HuH-7.5 (cell line): ENCODE measurements around the gene FRMPD1.

Source experiments
- DNase-seq: peaks from one replicate; pipeline ENCODE4 v3.0.0; 2011; ENCODE audit warnings: low spot score

Gene FRMPD1

DNA sequence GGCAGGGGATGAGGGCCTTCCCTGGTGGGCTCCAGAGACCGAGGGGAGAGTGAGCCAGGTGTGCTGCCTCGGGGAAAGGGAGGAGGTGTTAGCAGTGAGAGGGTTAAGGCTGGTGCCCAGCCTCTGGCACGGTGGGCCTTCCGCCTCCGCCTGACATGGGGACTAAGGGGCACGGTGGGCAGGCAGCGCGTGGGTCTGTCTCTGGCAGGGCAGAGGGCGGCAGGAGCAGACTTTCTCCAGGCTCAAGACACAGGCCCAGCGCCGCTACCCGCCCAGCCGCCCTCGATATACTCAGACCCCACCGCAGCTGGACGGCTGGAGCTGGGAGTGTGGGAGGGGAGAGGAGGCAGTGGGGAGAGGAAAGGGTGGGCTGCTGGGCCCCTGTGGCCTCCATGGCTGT, 14.9 kb upstream of the FRMPD1 start:
- DNase-seq, result no peak

DNA sequence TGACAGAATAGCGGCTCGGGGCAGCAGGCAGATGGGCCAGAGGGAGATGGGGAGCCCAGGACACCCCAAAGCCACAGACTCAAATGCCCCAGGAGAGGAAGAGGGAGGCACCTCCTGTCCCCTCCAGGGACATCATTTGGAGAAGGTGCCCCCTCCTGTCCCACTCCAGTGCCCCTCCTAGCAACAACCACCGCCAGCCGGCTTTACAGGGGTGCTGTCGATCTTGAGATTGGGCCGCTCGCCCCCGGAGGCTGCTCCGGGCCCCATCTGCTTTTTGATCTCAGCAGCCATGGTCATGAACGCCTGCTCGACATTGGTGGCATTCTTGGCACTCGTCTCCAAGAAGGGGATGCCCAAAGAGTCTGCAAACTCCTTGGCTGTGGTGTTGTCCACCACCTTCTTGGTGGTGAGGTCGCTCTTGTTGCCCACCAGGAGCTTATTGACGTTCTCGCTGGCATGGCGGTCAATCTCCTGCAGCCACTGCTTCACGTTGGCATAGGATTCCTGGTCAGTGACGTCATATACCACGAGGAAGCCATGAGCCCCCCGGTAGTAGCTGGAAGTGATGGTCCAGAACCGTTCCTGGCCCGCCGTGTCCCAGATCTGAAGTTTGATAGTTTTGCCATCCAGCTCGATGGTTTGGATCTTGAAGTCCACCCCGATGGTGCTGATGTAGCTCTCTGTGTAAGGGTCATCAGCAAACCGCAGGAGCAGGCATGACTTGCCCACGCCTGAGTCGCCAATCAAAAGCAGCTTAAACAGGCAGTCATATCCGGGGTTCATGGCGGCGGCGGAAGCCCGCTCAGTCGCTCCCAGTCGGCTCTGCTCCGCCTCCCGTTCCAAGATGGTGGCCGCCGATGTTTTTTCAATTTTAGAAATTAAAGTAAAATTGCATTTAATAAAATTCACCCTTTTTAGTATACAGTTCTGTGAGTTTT, 14.0 kb upstream of the FRMPD1 start:
- no peak for DNase-seq

DNA sequence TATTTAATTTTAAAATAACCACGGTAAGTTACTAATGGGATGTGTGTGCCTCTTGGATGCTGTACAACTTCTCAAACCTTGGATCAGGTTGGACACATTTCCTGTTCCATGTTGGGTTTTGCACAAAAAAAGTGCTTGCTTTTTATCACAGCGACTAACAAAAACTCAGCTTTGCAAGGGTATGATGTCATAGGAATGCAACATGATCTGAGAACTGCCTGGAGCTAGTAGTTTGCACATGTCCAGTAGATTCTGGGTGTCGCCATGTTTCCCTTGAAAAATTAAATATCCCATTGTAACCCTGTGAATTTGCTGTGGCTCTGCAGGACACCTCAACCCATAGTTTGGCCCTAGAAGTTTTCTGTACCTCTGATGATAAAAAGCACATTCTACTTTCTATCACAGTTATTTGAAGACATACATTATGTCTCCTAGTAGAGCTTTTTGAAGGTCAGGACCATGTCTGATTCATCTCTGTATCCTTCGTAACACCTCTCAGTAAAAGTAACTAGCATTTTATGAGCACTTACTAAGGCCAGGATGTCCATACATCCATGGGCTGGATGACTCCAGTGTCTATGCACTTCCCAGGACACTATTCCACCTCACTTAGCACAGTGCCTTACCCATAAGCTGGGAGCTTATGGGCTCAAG, 11.5 kb upstream of the FRMPD1 start:
- DNase-seq, result no peak

DNA sequence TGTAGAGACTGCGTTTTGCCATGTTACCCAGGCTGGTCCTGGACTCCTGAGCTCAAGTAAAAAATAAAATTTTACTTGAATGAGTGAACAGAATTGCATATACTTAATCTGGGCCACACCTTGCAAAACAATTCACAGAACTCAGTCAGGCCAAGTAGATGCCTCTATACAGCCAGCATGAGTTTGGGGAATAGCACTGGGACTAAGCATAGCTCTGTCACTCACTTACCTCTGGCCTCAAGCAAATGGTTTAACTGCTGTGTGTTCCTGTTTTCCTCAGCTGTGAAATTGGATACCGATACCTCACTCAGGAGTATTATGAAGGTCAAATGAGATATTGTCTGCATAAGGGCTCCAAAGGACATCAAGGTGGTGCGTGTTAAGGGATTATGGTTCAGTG, 10.9 kb upstream of the FRMPD1 start:
- DNase-seq, result no peak

DNA sequence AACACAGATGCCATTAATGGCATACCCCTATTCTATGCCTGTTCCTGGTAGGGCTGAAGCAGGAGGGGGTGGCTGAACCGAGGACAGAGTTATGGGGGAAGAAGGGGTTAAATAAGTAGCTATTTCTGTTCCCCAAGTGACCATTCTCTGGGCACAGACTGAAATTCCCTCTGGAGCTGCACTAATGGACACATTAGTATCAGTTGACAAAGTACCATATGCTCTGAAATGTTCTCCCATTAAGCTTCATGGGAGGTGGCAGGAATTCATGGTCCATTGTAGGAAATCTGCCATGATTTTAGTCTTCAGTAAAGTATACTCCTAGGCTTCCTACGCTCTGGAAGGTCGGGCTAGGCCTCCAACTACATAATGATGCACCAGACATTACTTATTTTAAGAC, 10.5 kb upstream of the FRMPD1 start:
- DNase-seq, result no peak

DNA sequence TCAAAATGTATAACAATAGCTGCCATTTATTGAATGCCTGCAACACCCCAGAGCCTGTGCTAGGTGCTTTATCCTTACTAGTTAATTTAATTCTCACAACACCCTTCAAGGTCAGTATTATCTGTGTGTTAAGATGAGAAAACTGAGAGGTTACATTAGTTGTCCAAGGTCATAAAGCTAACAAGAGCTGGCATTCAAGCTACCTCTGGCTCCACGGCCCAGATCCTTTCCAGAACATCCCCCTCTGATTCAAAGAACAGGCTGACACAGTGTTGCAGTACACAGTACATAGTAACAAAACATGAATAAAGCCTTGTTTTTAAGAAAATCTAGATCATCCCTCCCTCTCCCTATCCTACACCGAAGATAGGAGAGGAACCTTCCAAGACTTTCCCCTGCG, 9.4 kb upstream of the FRMPD1 start:
- no peak for DNase-seq

DNA sequence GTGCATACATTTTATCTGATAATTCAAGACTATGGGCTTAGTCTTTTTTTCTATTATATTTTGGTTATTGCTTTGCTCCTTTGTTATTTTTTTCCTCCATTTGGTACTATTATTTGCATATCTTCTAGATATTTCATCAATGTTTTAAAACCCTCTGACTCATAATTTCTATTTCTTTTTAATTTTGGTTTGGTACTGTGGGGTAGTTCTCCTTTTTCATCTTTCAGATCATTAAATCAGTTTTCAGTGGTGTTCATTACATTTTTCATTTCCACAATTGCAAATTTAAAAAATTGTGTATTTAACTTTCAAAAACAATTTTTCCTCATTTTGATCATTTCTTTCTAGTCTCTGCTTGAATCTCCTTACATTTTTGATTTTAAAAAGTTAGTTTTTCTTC, 7.5 kb upstream of the FRMPD1 start:
- no peak for DNase-seq

DNA sequence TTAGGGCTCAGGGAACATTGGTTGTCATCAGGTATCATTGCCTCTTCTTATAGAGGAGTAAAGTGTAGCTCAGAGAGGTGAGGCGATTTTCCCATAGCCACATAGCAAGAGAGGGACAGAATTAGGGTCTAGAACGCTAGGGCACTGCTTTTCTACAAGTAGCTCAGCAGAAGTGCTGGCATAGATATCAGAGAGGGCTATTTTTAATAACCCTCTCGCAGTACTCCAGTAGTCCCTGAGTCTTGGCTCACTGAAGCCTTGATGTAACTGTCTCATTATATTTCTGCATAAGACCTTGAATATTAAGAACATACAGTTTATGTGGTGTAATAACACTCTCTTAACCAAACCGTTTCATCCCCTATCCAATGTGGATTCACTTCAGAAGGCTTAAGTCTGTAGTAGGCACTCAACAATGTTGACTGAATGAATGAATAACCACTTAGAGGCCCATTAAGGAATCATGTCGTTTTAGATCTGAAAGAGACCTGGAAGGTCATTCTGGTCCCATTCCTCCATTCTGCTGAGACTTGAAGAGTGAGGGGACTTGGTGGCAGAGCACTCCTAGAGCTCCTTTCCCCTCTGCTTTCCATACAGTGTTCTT, 4.7 kb upstream of the FRMPD1 start:
- no peak for DNase-seq

DNA sequence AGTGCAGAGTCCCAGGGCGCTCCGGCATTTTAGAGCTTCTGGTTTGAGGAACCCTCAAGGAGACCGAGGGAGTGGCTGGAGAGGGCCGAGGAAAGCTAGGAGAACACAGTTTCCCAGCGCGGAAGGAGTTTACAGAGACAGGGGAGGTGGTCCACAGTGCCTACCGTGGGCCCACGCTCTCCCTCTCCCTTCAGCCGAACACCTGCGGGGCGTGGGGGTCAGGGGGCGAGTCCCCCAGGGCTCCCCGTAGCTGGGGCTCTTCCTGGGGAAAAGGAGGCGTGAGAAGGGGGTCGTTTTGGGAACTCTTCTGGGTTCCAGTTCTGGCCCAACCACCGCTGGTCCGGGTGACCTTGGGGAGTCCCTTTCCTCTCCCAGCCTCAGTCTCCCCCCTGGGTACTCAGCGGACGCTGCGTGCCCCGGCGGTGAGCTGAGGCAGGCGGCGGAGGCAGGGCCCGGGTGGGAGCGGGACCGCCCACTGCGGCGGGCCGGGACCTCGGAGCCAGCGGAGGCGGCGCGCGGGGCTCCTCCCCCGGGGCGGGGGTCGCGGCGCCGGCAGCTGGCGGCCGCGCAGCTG, 368 bp upstream of the FRMPD1 start:
- DNase-seq, result no peak

DNA sequence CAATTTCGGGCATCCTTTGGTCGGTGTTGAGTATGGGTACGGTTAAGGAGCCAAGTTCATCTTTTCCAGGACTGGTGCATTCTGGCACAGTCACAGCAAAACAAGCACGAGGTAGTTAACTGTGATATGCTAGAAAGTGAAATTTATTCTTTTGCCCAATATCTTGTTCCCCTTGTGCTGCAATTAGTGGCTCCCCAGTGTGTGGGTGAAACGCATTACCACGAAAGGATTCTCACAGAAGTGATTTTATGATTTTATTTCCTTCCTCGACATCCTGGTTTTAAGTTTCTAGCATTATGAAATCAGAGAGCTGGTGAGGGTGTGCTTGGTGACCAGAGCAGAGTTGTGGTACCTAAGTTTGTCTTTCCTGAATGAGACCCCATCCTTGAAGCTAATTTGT, 1.5 kb downstream of the FRMPD1 start:
- no peak for DNase-seq

DNA sequence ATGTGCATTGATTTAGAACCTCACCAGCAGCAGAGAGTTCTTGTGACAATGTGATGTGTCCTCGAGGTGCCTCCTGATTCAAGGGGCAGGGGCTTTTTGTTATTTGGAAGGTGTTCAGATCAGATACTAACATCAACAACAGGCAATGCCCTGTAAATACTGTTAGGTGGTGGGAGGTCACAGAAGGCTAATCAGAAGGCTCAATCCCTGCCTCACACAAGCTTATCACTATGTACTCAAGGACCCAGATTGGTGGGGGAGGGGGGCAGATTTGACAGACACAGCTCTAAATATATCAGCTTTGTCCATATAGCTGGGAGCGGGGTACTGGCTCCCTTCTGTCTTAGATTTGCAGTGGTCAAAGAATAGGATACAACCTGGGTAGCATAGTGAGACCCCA, 2.6 kb downstream of the FRMPD1 start:
- DNase-seq, result no peak

DNA sequence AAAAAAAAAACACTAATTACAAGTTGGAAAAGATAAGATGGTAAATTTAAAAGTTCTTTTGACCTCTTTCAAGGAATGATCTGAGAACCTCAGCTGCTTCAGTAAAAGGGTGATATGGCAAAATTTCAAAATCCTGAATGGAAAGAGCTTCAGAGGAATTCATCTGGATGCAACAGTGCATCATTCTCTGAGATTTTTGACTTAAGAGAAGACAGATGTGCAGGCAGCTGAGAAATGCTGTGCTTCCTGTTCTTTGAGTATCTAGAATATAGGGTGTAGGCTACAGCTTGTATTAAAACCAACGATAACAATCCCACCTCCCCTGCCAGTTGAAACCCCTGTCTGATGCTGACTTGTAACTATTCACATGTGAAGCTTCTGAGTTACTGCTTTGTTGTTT, 6.2 kb downstream of the FRMPD1 start:
- no peak for DNase-seq

DNA sequence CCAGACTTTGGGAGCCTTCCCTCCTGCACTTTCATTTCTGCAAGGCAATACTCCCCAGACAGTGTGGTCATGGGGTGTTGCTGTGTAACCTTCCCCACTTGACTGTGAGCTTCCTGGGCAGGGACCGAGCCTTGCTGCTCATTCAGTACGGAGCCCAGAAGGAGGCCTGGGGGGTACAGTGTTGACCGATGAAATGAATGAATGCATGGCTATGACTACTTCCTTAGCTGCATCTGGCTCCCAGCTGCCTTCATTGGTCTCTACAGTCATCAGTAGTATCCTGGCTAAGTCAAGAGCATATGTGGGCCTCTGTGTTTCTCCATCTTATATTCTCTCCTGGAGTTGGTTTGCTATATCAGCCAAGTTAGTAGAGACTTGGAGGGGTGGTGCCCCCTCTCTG, 9.9 kb downstream of the FRMPD1 start:
- DNase-seq, result no peak

DNA sequence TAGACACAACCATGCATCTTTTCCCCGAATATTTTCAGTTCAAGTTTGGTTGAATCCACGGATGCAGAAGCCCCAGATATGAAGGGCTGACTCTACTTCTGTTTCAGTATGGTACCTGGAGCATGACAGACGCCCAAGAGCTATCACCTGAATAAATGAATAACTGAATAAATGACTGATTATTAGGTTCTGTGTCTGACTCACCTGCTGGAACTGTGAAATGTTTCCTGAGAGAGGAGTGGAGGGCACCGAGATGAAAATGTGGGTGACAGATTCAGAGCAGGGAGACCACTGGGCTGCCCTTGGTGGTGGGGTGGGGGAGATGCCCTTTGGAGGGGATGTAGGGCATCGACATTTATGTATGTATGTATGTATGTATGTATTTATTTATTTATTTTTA, 13.2 kb downstream of the FRMPD1 start:
- no peak for DNase-seq

DNA sequence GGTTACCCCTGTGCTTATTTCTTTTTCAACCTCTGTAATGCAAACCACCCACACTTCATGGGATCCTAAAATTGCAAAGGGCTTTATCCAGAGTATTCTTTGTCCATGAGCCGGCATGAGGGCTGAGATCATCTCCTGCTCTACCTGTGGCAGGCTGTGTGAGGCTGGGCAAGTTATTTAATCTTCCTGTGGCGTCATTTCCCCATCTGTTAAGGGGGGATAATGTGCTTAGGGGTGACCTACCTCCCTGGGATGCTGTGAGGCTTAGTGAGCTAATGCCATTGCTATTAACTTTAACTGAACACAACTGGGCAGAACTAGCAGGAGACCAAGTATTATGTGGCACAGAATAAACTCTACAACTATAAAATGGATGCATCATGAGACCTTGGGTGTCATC, 17.0 kb downstream of the FRMPD1 start:
- no peak for DNase-seq

DNA sequence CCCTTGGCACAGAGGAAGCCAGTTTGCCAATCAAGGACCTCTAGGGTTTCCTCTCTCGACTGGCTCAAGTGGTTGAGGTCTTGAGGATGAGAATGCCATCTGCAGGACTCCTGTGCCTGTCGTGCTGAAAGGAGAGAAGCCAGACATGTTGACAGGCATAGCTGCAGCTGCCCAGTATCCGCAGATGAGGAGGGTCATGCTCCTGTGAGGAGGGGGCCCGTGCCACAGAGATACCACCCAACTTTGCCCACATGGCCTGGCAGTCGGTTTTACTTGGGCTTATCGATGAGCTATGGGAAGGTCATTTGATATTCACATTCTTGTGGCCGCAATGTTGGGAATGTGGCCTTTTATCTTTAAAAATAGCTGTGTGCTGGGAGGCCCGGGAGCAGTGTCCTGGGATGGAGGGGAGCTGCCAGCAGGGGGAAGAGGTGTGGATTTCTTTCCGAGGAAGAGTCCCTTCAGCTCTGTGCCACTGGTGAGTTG, 17.4 kb downstream of the FRMPD1 start:
- DNase-seq, result no peak

DNA sequence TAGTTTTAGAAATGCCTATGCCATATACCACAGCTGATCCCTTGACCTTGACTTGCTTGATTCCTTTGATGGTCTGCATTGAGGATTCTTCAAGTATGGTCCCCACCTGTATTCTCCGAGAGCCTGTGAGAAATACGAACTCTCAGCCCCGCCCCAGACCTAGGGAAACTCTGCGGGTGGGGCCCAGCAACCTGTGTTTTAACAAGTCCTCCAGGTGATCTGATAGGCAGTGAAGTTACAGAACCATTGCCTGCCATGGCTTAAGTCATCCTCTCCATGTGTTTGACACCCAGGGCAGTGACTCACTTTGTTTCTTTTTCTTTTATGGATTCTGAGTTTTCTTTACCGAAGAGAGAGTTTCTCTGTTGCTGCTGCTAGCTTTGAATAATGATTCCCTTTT, 18.5 kb downstream of the FRMPD1 start:
- no peak for DNase-seq

DNA sequence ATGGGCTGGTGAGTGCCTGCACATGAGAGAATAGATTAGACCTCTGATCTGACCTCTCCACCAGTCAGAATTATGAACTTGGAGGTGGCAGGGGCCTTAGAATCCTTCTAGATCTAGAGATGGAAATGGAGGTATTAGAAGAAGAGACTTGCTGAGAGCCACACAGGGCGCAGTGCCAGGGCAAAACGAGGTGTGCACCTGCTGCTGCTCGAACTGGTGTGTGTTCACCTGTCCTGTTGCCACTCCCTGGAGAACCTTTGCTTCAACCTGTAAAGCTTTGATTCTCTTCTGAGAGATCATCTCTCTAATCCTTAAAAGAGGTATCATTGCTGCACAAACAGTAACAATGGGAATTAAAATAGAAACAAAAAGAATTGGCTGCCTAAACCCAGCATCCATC, 24.9 kb downstream of the FRMPD1 start:
- no peak for DNase-seq

DNA sequence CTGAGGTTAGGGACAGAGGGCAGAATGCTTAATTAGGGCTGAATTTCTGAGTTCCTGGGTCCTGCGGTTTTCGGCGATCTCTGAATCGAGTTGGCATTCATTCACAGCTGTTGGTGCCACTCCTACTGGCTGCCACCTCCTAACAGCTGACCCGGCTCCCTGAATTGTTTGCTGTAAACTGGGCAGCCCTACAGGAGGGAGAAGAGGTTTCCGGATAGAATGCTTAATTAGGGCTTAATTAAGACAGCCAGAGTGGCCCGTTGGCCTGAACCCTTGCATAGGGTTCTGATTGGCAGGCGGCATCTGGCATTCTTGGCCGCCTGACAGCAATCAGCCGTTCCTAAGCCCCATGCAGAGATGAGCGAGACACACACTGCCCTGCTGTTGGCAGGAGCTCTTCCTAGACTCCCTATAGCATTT, 25.7 kb downstream of the FRMPD1 start:
- no peak for DNase-seq

DNA sequence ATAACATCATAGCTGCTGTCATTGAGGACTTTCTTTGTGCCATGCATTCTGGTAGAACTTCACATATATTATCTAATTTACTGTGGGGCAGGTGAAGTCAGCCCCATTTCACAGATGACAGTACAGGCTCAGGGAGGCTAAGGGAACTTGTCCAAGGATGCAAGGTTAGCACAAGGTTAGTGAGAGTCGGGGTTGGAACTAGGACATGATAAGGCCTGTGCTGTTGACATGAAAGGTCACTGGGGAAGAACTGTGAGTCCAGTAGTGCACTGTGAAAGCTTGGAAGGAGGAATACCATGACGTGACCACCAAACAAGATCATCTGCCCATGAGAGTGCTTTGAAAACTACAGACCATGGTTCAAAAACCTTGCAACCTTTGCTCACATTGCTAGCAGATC, 26.7 kb downstream of the FRMPD1 start:
- DNase-seq, result no peak

DNA sequence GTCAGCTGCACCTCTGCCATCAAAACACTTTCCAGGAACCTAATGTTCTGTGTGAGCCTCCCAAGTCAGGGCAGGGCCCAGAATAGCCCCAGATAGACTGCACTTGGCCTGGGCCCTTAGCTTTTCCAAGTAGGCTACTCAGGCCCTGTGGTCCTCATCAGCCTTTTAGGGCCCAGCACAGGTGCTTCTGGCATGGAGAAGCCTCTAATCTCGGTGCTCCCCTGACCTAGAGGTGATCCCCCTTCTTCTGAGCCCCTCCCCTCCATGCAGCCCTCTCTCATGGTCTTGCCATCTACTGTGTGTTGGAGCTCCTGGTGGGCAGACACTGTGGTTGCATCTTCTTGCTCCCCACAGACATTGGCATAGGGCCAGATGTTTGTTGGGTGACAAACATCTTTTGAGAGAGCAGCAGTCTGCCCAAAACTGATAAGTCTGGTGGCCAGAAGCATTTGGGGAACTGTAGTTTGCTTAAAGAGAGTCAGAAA, 28.1 kb downstream of the FRMPD1 start:
- no peak for DNase-seq

DNA sequence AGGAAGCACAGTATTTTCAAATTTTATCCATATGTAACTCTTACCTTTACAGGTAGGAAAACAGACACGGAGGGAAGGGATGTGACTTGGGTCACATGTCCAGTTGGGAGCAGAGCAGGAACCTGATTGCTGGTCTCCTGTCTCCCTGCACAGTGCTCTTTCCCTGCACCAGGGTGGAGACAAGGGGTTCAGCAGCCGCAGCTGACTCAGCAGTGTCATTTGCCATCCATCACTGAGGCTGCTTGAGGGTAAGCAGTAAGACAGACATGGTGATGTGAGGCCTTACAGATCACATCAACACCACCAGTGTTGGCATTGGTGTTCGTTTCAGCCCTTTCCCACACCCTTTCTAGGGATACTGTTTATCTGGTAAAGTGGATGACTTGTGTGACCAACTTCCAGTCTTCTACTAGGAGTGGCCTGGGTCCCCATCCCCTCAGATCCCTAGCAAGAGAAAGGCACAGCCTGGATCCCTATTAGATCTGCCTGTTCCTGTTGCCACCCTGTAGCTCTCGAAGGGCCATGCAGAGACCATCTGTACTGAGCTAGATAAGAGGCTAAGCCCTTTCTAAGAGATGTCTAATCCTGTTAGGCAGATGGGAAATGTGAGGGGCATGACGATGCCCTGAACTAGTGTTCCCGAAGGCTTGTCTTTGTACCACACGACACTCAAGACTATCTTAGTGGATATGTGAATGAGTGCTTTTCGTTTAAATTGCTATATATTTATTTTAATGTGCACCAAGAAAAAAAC, 29.1 kb downstream of the FRMPD1 start:
- no peak for DNase-seq
